Activated T-helper 1 cell treated with anti-CD3 and anti-CD28 coated beads, Interleukin-2, amount 50 U/mL, for 16 hours (primary cell): Measurements from ENCODE around the gene IMPG2.

Experiments used
- DNase-seq, 2 donors: peaks; one replicate each; pipeline ENCODE4 v3.0.0-alpha.2; 2020; ENCODE audit warnings: low read depth in 1 of 2, low spot score in 1 of 2

IMPG2 gene

DNA sequence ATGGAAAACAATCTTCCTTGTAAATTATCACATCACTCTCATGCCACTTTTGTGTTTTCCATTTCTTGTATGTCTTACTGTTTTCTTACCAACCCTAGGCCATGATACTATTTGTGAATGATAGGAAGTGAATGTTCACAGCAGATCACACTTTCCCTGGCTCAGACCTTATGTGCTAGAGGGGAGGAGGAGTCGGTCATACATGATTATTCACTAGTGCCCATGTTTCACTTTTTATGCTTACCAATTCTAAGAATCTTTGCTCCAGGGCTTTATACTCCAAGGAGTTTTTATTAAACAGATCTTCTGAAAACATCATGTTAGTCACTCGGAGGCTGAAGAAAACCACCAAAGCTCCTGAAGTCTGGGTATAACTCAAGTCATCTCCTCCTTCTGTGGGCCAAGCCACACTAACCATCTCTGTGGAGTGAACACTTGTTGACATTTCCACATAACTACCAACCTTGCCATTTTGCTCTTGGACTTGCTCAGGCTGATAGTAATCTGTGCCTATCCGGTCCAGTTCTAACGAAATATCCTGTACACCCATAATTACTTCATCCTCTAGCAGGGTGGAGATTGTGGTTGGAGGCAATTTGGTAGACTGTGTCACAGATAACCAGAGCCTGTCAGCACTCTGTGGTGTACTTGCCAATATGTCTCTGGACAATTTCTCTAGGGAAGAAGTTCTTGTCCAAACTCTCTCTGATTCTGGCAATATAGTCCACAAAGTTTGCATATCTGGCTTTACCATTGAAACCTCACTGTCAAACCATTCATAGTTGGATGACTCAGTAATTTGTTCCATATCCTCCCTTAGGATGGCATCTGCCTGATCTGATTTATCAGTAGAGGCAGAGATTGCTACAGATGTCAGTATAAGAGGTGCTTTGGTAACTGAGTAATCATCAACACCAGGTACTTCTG lies 76.8 kb downstream of the IMPG2 start:
- DNase-seq: no peak

DNA sequence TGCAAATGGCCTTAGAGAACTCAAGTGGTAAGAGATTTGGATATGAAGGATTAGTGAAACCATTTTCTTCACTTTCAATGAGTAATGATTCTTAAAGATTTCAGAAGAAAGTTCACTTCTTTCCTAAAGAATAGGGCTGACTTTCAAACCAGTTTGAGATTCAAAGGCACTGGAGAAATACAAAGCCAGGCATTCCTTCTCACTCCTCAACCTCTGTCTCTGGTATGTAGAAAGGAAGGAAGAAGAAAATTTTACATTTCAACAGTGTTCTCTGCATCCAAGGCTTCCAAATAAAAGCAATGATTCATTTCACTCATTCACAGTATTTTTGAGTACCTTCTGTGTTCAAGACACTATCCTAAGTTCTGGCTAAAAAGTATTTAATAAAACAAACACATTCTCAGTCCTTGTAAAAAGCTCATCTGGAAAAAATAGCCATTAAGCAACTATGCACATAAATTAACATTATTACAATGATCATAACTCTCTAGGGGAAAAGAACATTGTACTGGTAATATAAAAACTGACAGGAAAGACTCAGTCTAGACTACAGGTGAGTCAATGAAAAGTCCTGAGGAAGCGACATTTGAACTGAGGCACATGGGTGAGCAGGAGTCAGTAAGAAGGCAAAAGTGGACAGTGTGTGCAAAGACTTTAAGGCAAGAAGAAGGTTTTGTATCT lies 79.5 kb downstream of the IMPG2 start:
- no peak for DNase-seq

DNA sequence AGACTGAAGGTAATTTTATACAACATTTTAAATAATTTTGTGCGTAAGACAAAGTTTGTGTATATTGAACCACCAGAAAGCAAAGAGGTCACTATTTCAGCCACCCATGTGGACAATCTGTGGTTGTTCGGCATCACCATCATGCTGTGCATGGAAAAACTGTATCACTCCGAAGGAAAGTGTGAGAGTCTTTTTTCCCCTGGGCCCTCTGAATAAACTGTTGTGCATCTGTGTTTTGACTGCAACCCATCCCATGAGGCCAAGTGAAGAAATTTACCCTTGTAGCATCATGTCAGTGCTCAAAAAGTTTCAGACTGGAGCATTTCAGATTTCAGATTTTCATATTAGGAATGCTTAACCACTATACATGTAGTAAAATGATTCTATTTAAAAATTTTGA lies 85.3 kb downstream of the IMPG2 start:
- no peak for DNase-seq

DNA sequence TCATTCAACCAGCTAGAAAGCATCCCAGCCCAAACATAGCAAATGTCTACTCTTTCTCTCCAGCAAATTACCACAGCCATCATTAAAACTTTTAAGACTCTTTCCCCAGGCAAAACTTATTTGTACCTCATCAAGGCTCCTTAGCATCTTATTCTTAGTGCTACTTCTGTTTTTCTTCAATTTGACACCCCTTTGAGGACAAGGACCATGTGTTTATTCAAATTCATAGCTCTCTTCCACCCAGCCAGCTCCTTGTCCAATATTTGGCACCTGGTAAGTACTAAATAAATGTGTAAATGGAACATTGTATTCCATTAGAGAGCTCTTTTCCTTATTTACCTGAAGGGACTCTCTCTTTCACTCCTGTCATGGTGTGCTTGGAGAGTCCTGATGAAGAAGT lies 89.8 kb downstream of the IMPG2 start:
- DNase-seq: no peak

DNA sequence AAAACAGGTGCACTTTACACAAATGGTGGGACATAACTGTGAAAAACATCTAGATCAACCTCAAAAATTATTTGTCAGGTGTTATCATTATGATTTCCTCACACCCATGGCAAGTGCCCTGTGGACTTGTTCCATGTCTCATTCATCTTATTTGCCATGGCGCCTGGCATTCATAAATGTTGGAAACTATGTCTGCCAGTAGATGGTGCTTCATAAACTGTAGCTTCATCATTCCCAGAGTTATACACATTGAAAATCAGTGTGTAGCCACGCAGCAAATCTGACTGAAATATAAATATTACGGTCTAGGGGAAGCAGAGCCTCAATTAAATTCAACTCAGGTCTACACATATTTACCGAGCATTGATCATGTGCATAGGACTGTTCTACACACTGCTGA lies 90.7 kb downstream of the IMPG2 start:
- no peak for DNase-seq

DNA sequence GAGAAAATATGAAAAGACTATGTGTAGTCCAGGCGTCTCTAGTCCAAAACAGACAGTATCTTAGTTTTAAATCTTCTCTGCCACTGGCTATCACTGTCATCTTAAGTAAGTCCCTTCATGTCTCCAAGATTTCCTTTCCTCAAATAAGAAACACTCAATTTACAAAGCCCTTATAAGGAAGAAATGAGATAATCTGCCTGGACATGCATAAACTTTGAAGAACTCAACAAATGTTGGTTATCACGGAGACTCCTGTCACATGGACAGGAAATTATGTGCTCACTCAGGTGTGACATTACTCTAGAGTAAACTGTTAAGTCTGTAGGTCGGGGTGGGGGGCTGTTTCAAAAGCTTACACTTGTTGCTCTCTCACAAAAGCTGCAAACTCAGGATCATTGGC lies 91.9 kb downstream of the IMPG2 start:
- no peak for DNase-seq

DNA sequence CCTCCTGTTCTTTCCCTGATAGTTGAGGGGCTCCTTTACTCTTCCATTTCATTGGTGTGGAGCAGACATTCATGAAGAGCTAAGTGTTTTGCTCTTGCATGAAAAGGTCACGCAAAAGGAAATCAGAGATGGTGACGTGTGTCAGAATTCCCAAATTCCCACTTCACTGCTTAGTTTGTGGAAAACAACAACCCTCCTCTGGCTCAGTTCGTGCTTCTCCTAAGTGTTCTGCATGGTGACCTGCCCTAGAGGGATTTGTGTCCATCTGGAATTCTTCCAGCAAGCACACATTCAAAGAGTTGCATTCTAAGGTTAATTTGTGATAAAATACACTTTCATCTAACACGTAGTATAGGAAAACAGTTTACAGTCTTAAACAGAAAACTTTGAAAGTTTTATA lies 95.6 kb downstream of the IMPG2 start:
- no peak for DNase-seq

DNA sequence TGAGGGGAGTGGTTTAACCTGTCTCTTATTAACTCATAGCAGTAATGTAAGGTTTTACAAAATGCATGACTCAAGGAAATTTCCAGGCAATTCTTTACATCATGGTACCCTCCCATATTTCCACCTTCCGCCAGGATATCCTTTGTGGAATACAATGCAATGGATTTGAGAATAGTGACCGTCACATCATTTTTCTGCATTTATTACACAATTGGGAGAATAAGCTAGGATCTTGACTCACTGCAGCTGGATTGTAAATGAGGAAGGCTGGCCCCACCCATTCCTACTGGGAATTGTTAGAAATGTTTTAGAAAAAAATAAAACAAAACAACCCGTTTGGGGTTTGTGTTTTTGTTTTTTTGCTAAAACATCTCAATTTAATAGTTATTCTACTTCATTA lies 97.4 kb downstream of the IMPG2 start:
- no peak for DNase-seq

DNA sequence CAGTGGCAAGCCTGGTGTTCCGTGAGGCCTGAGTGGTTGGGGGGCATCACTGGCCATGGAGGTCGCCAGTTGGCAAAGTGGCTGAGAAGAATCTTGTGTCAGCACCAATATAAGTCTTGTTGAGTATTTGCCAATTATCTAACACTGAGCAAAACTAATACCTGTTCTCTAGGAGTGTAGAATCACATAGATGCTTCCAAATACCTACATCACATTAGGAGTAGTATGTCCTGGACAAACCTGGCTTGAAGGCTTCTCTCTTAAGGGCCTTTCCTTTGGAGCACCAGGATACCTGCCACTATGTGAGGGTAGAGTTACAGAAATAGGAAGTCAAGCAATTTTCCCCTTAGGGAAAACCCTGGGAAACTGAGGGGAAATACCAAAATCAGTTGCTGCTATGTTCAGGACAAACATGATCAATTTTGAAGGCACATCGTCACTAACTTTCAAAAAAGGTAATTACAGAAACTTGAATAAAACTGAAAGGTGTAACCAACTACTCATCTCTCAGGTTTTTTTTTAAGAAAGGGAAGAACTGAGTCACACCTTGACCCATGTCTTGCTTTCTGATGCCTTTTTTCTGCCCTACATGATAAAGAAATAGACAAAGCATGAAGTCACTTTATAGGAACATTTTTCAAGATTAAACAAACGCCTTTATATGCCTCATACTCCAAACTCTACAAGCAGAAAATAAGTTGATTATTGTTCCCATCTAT lies 100.4 kb downstream of the IMPG2 start:
- DNase-seq: no peak

DNA sequence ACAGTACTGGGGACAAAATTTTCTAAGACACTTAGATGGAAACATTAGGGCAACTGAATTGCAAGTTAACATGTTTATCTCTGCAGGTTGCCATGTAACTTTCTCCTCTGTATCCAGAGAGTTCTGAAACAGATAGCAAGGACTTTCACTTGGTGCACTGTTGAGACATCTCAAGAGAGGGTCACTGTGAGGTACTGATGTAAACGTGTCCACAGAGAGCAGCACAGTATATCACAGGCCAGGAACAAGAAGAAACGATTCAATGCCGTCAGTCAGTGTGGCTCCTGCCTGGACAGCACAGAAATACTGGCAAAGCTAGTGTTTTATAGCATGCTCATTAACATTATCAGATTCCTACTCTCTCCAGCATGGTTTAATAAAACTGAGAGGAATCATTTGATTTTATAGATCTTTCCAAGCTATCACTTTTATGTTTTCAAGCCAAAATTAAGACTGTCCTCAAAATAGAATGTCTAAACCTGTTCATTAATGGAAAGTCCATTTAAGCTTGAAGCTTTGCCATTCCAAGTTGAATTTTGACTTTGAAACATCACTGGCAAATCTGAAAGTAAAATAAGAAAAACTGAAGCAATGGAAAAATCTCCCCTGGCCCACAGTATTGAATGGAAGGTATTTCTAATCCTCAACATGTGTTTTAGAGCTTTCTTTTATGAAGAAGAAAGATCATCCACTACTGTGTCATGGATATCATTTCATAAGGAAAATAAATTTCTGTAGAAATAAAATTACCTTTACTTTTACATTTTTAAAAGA lies 102.7 kb downstream of the IMPG2 start:
- DNase-seq: no peak

DNA sequence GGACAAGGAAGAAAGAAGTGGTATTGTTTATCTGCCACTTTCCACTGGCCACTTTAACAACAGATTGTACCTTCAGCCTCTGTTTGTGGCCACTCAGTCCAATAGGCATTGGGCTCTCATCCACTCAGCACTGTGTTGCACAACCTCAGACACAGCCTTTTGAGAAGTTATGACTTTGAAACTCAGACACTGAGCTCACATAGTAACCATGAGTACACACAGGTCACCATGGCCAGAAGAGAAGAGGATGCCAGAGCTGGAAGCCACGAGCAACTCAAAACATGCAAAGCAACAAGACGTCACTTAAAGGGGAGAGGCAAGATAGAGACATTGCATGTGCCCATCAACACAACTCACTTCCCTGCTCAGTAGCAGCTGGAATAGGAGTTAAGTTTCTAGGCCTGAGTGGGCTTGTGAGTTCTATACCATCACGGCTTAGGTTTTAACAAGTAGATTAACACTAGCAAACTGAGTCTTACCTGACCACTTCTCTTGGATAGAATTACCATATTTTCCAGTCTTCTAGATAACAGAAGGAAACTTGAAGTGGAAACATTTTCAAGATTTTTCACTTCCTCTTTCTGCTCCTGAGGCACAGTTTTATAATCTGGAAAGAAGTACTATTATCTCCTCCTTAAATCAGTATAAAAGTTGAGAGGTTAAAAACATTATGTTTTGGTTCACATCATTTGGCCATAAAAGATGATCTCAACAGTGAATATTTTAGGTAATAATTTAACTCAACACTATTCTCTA lies 103.5 kb downstream of the IMPG2 start:
- DNase-seq: no peak

DNA sequence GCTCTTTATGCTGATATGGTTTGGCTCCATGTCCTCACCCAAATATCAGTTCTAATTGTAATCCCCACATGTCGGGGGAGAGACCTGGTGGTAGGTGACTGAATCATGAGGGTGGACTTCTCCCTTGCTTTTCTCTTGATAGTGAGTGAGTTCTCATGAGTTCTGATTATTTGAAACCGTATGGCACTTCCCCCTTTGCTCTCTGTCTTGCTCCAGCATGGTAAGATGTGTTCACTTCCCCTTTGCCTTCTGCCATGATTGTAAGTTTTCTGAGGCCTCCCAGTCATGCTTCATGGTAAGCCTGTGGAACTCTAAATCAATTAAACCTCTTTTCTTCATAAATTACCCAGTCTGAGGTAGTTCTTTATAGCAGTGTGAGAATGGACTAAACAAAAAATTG lies 107.6 kb downstream of the IMPG2 start:
- DNase-seq: no peak

DNA sequence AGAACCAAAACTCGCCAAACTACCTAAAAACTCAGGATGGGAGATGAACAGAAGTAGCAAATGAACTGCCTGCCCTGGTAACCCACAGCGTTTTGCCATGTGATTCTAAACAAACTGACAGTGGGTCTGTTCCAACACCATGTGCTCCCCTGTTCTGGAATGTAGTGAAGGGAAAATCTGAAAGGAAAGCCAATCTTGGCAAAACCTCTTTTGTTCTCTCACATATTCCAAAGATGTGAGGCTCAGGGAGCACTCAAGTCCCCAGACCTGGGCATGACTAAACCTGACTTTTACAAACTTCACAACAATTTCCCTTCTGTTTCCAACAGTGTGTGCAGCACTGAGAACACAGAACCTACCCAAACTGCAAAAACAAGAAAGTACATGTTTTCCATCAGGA lies 116.1 kb downstream of the IMPG2 start:
- DNase-seq: no peak

DNA sequence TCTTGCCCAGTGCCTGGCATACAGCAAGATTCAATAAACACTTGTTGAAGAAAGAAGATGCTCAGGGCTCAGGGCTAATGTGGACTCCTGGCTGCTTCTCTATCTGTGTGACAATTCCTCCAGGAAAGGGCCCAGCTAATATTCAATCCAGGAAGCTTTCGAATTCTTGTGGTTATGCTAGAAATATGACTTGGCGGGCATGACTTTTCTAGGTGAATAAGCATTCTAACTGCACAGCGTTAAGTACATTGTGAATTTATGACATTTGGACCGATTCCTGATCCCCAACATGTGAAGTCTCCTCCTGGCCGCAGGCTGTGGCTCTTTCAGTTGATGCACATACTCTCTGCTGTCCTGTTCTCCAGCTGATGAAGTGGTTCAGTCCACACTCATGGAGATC lies 117.0 kb downstream of the IMPG2 start:
- no peak for DNase-seq

DNA sequence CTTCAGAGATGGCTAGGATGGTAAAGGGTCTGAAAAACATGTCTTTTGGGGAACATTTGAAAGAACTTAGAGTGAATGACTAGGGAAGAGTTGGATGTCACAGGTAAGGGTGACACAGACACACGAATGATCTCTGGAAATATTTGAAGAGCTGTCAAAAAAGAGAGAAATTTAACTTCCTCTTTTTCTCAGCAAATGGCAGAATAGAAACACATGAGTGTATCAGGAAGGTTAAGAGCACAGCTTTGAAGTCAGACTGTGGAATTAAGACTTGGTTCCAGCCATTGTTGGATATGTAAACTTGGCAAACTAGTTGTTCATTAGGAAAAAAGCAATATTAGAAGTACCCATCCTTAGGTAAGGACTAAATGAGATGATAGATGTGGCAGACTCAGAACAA lies 117.7 kb downstream of the IMPG2 start:
- DNase-seq: no peak

DNA sequence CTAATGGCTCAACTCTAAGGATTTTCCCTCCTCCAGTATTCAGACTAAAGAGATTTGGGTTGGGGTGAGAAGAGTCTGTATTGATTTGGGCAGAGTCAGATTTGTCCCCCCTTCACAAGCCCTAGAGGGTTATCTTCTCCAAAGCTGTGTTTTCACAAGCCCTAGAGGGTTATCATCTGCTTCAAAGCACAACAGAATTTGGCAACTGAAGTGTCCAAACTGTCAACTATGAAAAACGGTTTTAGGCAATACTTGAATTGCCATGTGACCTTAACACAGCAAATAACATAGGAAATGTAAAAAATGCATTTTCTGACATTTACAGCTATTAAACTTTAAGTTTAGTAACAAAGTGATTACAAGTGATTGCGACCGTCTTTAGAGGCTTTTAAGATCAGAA lies 119.9 kb downstream of the IMPG2 start:
- no peak for DNase-seq

DNA sequence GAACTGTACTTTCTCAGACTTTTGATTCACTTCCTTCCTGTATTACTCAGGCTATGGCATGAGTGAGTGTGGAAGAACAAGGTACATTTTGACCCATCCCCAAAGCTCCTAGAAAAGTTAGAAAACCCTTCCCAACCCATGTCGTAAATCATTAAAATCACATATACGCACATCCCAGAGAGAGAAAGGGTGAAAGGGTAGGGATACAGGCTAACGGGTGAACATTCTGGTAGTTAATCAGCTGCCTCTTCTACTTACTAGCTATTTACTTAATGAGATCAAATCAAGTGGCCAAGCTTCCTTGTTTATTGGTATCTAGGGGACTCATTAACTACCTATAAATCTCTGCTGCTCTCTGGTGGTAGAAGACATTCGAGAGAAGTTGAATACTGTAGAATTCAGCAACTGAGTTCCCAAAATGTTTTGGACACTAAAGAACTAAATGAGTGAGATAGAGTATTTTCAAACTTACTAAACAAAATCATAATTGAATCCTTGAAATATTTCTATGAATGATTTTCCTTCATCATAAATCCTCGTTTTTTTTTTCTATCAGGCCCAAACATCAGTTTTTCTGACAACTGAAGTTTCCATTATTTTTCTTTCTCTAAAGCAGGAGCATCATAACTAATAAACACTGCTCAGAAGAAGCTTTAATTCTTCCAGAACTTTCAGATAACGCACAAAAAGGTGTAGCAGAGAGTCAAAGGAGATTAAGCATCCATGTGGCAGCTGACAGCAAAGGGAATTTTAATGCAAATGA lies 124.2 kb downstream of the IMPG2 start:
- no peak for DNase-seq

DNA sequence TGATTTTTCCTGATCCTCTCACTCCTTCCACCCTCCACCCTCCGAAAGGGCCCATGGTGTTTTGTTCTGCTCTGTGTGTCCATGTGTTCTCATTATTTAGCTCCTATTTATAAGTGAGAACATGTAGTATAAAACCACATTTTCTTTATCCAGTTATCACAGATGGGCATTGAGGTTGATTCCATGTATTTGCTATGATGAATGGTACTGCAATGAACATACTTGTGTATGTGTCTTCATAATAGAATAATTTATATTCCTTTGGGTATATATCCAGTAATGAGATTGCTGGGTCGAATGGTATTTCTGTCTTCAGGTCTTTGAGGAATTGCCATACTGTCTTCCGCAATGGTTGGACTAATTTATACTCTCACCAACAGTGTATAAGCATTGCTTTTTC lies 126.0 kb downstream of the IMPG2 start:
- no peak for DNase-seq

DNA sequence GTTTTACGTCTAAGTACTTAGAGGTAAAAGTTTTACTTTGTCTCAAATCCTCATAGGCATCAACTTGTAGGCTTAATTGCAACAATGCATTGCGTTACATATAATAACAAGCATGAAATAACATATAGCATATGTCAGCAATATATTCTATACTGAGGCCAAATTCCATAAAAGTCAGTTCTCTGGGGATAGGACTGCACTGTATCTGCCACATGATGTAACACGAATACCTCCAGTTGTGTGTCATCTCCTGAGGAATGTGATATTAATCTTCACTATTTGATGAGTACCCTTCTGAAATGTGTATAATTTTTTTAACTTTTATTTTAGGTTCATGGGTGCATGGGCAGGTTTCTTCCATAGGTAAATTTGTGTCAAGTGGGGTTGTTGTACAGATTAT lies 126.4 kb downstream of the IMPG2 start:
- no peak for DNase-seq

DNA sequence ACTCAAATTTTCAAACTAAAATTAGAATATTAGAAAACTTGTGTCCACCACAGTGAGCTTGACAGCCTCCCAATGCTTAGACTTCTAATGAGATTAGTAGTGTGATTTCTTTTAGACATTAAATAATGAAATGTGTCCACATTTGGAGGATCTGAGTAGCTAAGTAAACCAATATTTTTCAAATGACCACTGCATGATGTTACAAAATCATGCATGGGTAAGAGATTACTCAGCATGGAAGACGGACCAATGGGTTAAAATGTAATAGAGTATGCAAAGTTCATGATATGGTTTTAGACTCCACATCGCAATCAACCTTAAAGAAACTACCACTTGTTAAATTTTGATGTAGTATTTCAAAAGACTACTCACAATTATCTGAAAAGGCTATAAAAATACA lies 130.6 kb downstream of the IMPG2 start:
- no peak for DNase-seq
